Liver (tissue), 3 donors: ENCODE results near the gene ALG9.

ENCODE experiments used
- JUND ChIP-seq, 2 donors: IDR thresholded peaks; 2 replicates each; pipeline ENCODE4 v1.6.1; 2016; ENCODE audit warnings: antibody characterized with exemption in 2 of 2
- RAD21 ChIP-seq, 2 donors: IDR thresholded peaks; 2 replicates each; pipeline ENCODE4 v1.6.1; 2016; ENCODE audit warnings: antibody characterized with exemption in 2 of 2, mild to moderate bottlenecking in 2 of 2
- TF ChIP-seq, protein P1 (sequence below): fragments of 150-350 bp; IDR thresholded peaks from 2 replicates; pipeline ENCODE4 v1.5.1; 2017; ENCODE audit warnings: improper control_type of control experiment, low read depth, low read length; ENCODE audit not compliant: missing input control
- TF ChIP-seq, protein P2 (sequence below): IDR thresholded peaks from 2 replicates; pipeline ENCODE4 v1.6.1; 2016; ENCODE audit warnings: antibody characterized with exemption, mild to moderate bottlenecking
- donor health status: healthy.
- donor health status: healthy.

DNA sequence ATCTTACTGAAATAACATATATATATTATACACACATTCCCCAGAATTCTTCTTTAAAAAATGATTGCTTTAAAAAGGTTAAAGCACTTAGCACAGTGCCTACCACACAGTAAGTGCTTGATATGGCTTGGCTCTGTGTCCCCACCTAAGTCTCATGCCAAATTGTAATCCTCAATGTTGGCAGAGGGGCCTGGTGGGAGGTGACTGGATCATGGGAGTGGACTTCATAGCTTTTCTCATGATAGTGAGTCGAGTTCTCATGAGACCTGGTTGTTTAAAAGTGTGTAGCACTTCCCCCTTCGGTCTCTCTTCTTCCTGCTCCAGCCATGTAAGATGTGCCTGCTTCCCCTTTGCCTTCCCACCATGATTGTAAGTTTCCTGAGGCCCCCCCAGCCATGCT, 34.0 kb upstream of the ALG9 start:
- TF ChIP-seq, protein P1, sequence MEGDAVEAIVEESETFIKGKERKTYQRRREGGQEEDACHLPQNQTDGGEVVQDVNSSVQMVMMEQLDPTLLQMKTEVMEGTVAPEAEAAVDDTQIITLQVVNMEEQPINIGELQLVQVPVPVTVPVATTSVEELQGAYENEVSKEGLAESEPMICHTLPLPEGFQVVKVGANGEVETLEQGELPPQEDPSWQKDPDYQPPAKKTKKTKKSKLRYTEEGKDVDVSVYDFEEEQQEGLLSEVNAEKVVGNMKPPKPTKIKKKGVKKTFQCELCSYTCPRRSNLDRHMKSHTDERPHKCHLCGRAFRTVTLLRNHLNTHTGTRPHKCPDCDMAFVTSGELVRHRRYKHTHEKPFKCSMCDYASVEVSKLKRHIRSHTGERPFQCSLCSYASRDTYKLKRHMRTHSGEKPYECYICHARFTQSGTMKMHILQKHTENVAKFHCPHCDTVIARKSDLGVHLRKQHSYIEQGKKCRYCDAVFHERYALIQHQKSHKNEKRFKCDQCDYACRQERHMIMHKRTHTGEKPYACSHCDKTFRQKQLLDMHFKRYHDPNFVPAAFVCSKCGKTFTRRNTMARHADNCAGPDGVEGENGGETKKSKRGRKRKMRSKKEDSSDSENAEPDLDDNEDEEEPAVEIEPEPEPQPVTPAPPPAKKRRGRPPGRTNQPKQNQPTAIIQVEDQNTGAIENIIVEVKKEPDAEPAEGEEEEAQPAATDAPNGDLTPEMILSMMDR: no peak
- no peak for TF ChIP-seq RAD21 (IDR thresholded peaks at IDR 0.05)
- TF ChIP-seq, protein P2, sequence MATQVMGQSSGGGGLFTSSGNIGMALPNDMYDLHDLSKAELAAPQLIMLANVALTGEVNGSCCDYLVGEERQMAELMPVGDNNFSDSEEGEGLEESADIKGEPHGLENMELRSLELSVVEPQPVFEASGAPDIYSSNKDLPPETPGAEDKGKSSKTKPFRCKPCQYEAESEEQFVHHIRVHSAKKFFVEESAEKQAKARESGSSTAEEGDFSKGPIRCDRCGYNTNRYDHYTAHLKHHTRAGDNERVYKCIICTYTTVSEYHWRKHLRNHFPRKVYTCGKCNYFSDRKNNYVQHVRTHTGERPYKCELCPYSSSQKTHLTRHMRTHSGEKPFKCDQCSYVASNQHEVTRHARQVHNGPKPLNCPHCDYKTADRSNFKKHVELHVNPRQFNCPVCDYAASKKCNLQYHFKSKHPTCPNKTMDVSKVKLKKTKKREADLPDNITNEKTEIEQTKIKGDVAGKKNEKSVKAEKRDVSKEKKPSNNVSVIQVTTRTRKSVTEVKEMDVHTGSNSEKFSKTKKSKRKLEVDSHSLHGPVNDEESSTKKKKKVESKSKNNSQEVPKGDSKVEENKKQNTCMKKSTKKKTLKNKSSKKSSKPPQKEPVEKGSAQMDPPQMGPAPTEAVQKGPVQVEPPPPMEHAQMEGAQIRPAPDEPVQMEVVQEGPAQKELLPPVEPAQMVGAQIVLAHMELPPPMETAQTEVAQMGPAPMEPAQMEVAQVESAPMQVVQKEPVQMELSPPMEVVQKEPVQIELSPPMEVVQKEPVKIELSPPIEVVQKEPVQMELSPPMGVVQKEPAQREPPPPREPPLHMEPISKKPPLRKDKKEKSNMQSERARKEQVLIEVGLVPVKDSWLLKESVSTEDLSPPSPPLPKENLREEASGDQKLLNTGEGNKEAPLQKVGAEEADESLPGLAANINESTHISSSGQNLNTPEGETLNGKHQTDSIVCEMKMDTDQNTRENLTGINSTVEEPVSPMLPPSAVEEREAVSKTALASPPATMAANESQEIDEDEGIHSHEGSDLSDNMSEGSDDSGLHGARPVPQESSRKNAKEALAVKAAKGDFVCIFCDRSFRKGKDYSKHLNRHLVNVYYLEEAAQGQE: no peak
- TF ChIP-seq JUND (IDR thresholded peaks at IDR 0.05): no peak
